Nephron progenitor cell (in vitro differentiated cells): ENCODE measurements around the gene ACTN4.

Experiments
- DNase-seq: peaks from one replicate; pipeline ENCODE4 v3.0.0; 2021
- H3K27ac Mint-ChIP-seq: 2 replicates; pipeline ENCODE4 v1.8.0; 2021; ENCODE audit warnings: mild to moderate bottlenecking, moderate library complexity, mixed read lengths
- H3K27me3 Mint-ChIP-seq: 2 replicates; pipeline ENCODE4 v1.8.0; 2021; ENCODE audit warnings: mild to moderate bottlenecking, low read depth, mixed read lengths; ENCODE audit not compliant: poor library complexity
- H3K36me3 Mint-ChIP-seq: 2 replicates; pipeline ENCODE4 v1.8.0; 2021; ENCODE audit warnings: low read depth, mixed read lengths
- H3K4me1 Mint-ChIP-seq: 2 replicates; pipeline ENCODE4 v1.8.0; 2021; ENCODE audit warnings: mixed read lengths
- H3K4me3 Mint-ChIP-seq: 2 replicates; pipeline ENCODE4 v1.8.0; 2021; ENCODE audit warnings: mild to moderate bottlenecking, moderate library complexity, mixed read lengths
- H3K9me3 Mint-ChIP-seq: 2 replicates; pipeline ENCODE4 v1.8.0; 2021; ENCODE audit warnings: mild to moderate bottlenecking, moderate library complexity, mixed read lengths
- CTCF ChIP-seq: fragments of 200-600 bp; sonication (generic); IDR thresholded peaks from 2 replicates; pipeline ENCODE4 v1.5.0; 2021; ENCODE audit warnings: antibody characterized with exemption

The ACTN4 gene

DNA sequence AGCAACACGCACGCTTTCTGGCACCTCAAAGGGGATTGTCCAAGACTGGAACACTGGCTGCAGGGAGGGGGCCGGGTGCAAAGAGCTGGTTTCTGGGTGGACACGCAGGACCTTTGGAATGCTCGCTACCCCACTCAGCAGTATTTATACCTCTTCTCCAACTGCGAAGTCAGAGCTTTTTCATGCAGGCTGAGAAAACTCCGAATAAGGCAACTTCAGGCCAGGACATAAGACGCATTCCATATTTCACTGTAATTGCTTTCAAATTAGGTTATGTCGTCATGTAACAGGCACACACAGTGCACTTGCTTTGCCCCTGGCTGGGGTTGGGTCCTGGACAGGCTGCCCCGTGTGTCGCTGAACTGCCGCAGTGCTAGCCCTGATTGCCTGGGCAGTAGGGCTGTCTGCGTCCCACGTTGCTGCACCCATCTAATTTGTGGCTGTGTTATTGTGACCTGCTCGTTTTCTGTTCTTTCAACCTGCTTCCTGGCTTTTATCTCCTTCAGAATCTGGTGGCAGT lies 44.5 kb downstream of the ACTN4 start:
- H3K9me3 Mint-ChIP-seq: peaks cover 8% of the 10 kb centered on the region
- peaks cover 87% of the 10 kb centered on the region for H3K4me1 Mint-ChIP-seq
- H3K27ac Mint-ChIP-seq: peak overlapping the region; percentile 99
- H3K27me3 Mint-ChIP-seq: peaks cover 3% of the 10 kb centered on the region
- DNase-seq: no peak
- peaks cover 30% of the 10 kb centered on the region for H3K36me3 Mint-ChIP-seq
- no peak for TF ChIP-seq CTCF
- no peak overlapping the region for H3K4me3 Mint-ChIP-seq

GRCh38 chr19:38692458-38693379 lies 45.3 kb downstream of the ACTN4 start:
- Mint-ChIP-seq H3K27ac (peak overlapping the region; percentile 99), H3K4me1 (peaks cover 86% of the 10 kb centered on the region), H3K9me3 (peaks cover 3% of the 10 kb centered on the region), H3K36me3 (peaks cover 23% of the 10 kb centered on the region), H3K4me3 (peak overlapping the region; percentile 24), H3K27me3 (peaks cover 3% of the 10 kb centered on the region)
- TF ChIP-seq CTCF: no peak
- no peak for DNase-seq

DNA sequence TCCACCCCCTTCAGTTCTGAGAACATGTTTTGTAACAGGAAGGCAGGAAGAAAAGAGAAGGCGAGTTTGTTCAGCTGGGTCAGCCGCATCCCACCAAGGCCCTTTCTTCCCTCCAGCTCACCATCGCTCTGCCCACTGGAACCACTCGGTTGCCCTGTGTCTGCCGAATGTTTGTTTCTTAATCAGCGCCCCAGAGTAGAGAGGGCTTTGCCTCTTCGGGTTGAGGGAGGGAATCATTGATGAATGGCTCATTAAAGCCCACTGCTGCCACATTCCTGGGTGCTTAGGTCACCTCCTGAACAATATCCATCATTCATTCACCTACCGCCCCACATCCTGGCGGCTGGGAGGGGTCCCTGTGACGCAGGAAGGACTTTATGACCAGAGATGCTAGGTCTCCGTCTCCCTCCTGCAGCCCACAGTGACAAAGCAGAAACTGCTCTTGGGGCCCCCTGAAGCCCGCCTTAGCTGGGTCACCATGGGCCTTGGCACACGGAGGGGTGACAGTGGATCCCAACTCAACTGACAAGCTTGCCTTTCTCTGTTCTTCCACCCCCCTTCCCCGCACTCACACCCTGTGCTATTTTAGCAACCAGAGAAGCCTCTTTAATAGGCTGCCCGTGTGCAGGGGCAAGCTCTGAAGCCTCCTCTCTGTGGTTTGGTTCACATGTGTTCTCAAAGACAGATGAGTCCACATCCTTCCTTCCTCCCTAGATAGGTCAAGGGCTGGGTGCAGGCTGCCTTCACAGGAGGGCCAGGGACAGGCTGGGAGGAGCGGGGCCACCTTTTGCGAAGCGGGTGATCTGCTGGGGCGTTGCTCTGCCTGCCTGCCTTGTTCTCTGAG lies 46.2 kb downstream of the ACTN4 start:
- no peak for TF ChIP-seq CTCF
- DNase-seq: peak; percentile 55
- Mint-ChIP-seq H3K9me3 (no peaks in the 10 kb centered on the region), H3K4me1 (peaks cover 94% of the 10 kb centered on the region), H3K27ac (peak overlapping the region; percentile 99), H3K27me3 (peaks cover 3% of the 10 kb centered on the region), H3K36me3 (peaks cover 17% of the 10 kb centered on the region), H3K4me3 (peak overlapping the region; percentile 24)

DNA sequence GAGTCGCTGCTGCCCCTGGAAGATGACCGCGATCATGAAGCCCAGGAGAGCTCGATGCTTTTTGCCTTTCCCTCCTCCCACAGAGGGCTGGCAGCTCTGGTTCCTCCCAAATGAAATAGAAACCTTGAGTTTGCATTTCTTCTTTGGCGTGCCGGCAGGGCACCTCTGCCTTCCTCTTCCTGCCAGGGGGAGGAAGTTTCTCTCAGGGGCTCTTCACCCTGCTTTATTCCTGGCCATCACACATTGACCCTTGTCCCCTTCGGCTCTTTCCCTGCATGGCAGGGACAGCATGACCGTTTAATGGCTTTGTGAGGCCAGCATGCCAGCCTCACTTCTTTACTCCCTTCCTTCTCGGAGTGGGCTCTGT lies 47.9 kb downstream of the ACTN4 start:
- H3K4me3 Mint-ChIP-seq: peak overlapping the region; percentile 58
- H3K27ac Mint-ChIP-seq: peak overlapping the region; percentile 99
- H3K4me1 Mint-ChIP-seq: peaks cover 98% of the 10 kb centered on the region
- H3K36me3 Mint-ChIP-seq: peaks cover 6% of the 10 kb centered on the region
- TF ChIP-seq CTCF: no peak
- DNase-seq: no peak
- H3K27me3 Mint-ChIP-seq: peaks cover 3% of the 10 kb centered on the region
- no peaks in the 10 kb centered on the region for H3K9me3 Mint-ChIP-seq

DNA sequence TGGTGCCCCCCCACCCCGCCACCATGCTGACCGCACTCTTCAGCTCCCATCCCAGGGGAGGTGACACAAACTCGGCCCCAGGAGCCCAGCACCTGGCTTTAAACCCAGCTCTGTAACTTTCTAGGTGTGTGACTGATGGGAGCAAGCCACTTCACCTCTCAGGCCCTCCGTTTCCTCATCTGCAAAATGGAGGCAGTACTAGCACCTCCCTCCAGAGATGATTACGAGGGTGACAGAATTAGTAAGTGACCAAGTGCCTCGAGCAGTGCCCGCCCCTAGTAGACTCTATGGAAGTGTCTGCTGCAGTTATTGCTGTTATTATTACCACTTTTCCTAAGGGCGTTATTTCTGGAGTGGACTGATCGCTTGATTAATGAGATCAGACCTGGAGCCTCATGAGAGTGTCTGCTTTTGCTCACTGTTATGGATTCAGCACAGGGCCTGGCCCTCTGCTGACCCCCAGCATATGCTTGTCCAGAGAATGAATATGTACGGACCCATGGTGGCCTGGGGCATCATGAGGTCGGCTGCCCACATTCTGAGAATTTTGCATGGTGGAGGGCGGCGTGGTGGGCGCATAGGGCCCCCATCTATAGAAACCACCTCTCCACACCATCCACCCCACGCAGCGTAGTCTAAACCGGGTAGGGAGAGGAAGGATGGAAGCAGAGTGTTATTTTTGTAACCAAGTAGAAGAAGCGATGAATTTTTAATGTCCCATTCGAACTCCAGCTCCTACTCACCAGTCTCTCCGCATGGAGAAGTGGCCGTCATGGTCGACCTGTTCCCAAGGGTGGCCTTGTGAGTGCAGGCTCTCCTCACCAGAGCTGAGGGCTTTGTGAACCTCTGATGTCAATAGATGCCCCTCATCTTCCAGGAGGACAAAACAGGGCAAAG lies 48.6 kb downstream of the ACTN4 start:
- peaks cover 3% of the 10 kb centered on the region for H3K27me3 Mint-ChIP-seq
- no peak for TF ChIP-seq CTCF

More for the DNA sequence above, 48.6 kb downstream of the ACTN4 start:
- Mint-ChIP-seq H3K4me3 (no peak overlapping the region), H3K27ac (peak overlapping the region; percentile 99), H3K4me1 (peaks cover 98% of the 10 kb centered on the region), H3K36me3 (peaks cover 5% of the 10 kb centered on the region), H3K9me3 (no peaks in the 10 kb centered on the region)
- no peak for DNase-seq
